IMR-90 (cell line): ENCODE data around the gene RPS6KA2. TPM values are rescaled to one million over a fixed set of nuclear protein-coding genes. Genes with fewer than 3 reads are reported as not detected.

Experiments
- ATAC-seq: fragments of 200-7000 bp; cut with Tn5 transposase; 2 replicates; pipeline ENCODE4 v1.9.1; 2020; ENCODE audit warnings: low read depth, mild to moderate bottlenecking, moderate library complexity
- BruUV-seq: library from RNA; stranded (reverse); fragments of 400-500 nt; replicated peaks from 2 replicates; lab custom pipeline; 2021; lab: Mats Ljungman, UMichigan
- CTCF ChIA-PET: fragments of 300-600 bp; formaldehyde crosslinking; extraction: SDS; loops from one replicate; lab custom pipeline; 2021; ENCODE audit warnings: antibody characterized with exemption; lab: Yijun Ruan, JAX
- POLR2A ChIA-PET: fragments of 300-600 bp; sonication (Branson Sonifier 250); formaldehyde crosslinking; loops from one replicate; lab custom pipeline; 2022; ENCODE audit warnings: antibody characterized with exemption; ENCODE audit not compliant: unreplicated experiment; lab: Charles Lee
- DNase-seq: peaks from one replicate; pipeline ENCODE4 v3.0.0; 2013
- H2AFZ ChIP-seq: replicated peaks from 2 replicates; pipeline ENCODE3; 2013; ENCODE audit warnings: low read length, mild to moderate bottlenecking; ENCODE audit not compliant: poor library complexity
- H2AK5ac ChIP-seq: 2 replicates; pipeline ENCODE4 v1.6.1; 2013; ENCODE audit warnings: low read depth, low read length, inconsistent platforms
- H2AK9ac ChIP-seq: replicated peaks from 2 replicates; pipeline ENCODE3; 2013; ENCODE audit warnings: mild to moderate bottlenecking, low read depth, low read length, moderate library complexity; ENCODE audit not compliant: poor library complexity
- H2BK120ac ChIP-seq: 2 replicates; pipeline ENCODE4 v1.6.1; 2013; ENCODE audit warnings: low read depth, low read length, inconsistent platforms
- H2BK15ac ChIP-seq: 3 replicates; pipeline ENCODE4 v1.6.1; 2013; ENCODE audit warnings: low read depth, low read length, inconsistent platforms
- H2BK20ac ChIP-seq: 2 replicates; pipeline ENCODE4 v1.6.1; 2013; ENCODE audit warnings: low read depth, mild to moderate bottlenecking, inconsistent platforms, low read length, moderate library complexity
- H2BK5ac ChIP-seq: 2 replicates; pipeline ENCODE4 v1.6.1; 2013; ENCODE audit warnings: mild to moderate bottlenecking, low read depth, low read length, inconsistent platforms; ENCODE audit not compliant: poor library complexity, severe bottlenecking
- H3K14ac ChIP-seq: replicated peaks from 2 replicates; pipeline ENCODE4 v1.6.1; 2013; ENCODE audit warnings: low read depth, low read length, inconsistent platforms
- H3K18ac ChIP-seq: 2 replicates; pipeline ENCODE4 v1.6.1; 2013; ENCODE audit warnings: low read depth, low read length, control low read depth
- H3K23ac ChIP-seq: 2 replicates; pipeline ENCODE4 v1.6.1; 2013; ENCODE audit warnings: low read depth, low read length, inconsistent platforms
- H3K27ac ChIP-seq: 2 replicates; pipeline ENCODE4 v1.5.1; 2013; ENCODE audit warnings: mild to moderate bottlenecking, control low read depth, low read length; ENCODE audit not compliant: insufficient read depth
- H3K27me3 ChIP-seq: 2 replicates; pipeline ENCODE4 v1.6.1; 2013; ENCODE audit warnings: low read length; ENCODE audit not compliant: control insufficient read depth, insufficient read depth
- H3K36me3 ChIP-seq: 2 replicates; pipeline ENCODE4 v1.6.1; 2013; ENCODE audit warnings: low read length, mixed read lengths; ENCODE audit not compliant: control insufficient read depth, insufficient read depth
- H3K4ac ChIP-seq: 2 replicates; pipeline ENCODE4 v1.6.1; 2013; ENCODE audit warnings: low read depth, low read length, inconsistent platforms
- H3K4me1 ChIP-seq: 2 replicates; pipeline ENCODE4 v1.6.1; 2013; ENCODE audit warnings: low read length, mixed read lengths; ENCODE audit not compliant: control insufficient read depth, insufficient read depth
- H3K4me2 ChIP-seq: 2 replicates; pipeline ENCODE4 v1.6.1; 2013; ENCODE audit warnings: low read depth, mild to moderate bottlenecking, control low read depth, low read length, moderate library complexity
- H3K4me3 ChIP-seq: 2 replicates; pipeline ENCODE4 v1.5.1; 2013; ENCODE audit warnings: low read depth, mild to moderate bottlenecking, control low read depth, low read length, moderate library complexity; ENCODE audit not compliant: insufficient read depth
- H3K56ac ChIP-seq: 2 replicates; pipeline ENCODE4 v1.6.1; 2013; ENCODE audit warnings: low read length, inconsistent platforms; ENCODE audit not compliant: insufficient read depth; ENCODE audit errors: extremely low read depth
- H3K79me1 ChIP-seq, 2 experiments: 2 replicates each; pipeline ENCODE4 v1.6.1; 2013; ENCODE audit warnings: low read length in 2 of 2, inconsistent platforms in 1 of 2, low read depth in 1 of 2
- H3K9ac ChIP-seq: 2 replicates; pipeline ENCODE4 v1.6.1; 2013; ENCODE audit warnings: low read depth, low read length, control low read depth
- H3K9me1 ChIP-seq: 2 replicates; pipeline ENCODE4 v1.6.1; 2013; ENCODE audit warnings: low read length, inconsistent platforms; ENCODE audit not compliant: insufficient read depth
- H3K9me3 ChIP-seq: 2 replicates; pipeline ENCODE4 v1.6.1; 2013; ENCODE audit warnings: low read length; ENCODE audit not compliant: control insufficient read depth, insufficient read depth
- H4K20me1 ChIP-seq: 2 replicates; pipeline ENCODE4 v1.6.1; 2013; ENCODE audit warnings: low read length, inconsistent platforms; ENCODE audit not compliant: insufficient read depth
- H4K5ac ChIP-seq: 2 replicates; pipeline ENCODE4 v1.6.1; 2013; ENCODE audit warnings: mild to moderate bottlenecking, low read depth, low read length, control low read depth
- H4K8ac ChIP-seq, 2 experiments: 2 replicates each; pipeline ENCODE4 v1.6.1; 2013; ENCODE audit warnings: low read depth in 2 of 2, low read length in 2 of 2, control low read depth in 1 of 2, inconsistent platforms in 1 of 2
- H4K91ac ChIP-seq: 2 replicates; pipeline ENCODE4 v1.6.1; 2013; ENCODE audit warnings: low read depth, low read length, inconsistent platforms; ENCODE audit not compliant: insufficient read depth
- CEBPB ChIP-seq: IDR thresholded peaks from 2 replicates; pipeline ENCODE4 v1.6.1; 2012; ENCODE audit warnings: low read depth, low read length, improper control_type of control experiment
- FOS ChIP-seq: fragments of 150-350 bp; IDR thresholded peaks from 2 replicates; pipeline ENCODE4 v1.6.1; 2016; ENCODE audit warnings: low read depth, low read length
- NFE2L2 ChIP-seq: fragments of 150-350 bp; IDR thresholded peaks from 2 replicates; pipeline ENCODE4 v1.6.1; 2016; ENCODE audit warnings: low read depth, mild to moderate bottlenecking, low read length
- RAD21 ChIP-seq: IDR thresholded peaks from 2 replicates; pipeline ENCODE4 v1.6.1; 2012; ENCODE audit warnings: low read length, improper control_type of control experiment
- RFX5 ChIP-seq: IDR thresholded peaks from 2 replicates; pipeline ENCODE4 v1.8.0; 2012; ENCODE audit warnings: low read depth, mild to moderate bottlenecking, low read length, moderate library complexity
- whole genome bisulfite sequencing, 2 experiments: methylation state at CpG; one replicate each; pipeline versions ENCODE4 v1.1.5 to v1.1.7; 2013; ENCODE audit warnings: missing lambda C conversion rate in 2 of 2; ENCODE audit not compliant: insufficient read length in 1 of 2; ENCODE audit errors: extremely low coverage in 2 of 2; 5-methylcytosine and 5-hydroxymethylcytosine counted together
- dilution Hi-C: fragments of 300-500 bp; cut with HindIII; formaldehyde crosslinking; loops from one replicate; pipeline ENCODE4 v1.14.3; 2018; ENCODE audit warnings: low sequenced_read_pairs; ENCODE audit not compliant: unreplicated experiment
- in situ Hi-C: fragments of 300-500 bp; cut with MboI; formaldehyde crosslinking; loops from 3 replicates; pipeline ENCODE4 v1.14.3; 2019; ENCODE audit warnings: low sequenced_read_pairs, inconsistent platforms, mixed read lengths
- intact Hi-C: fragments of 100-400 bp; cut with micrococcal nuclease; formaldehyde crosslinking; loops from 2 replicates; pipeline ENCODE4 v1.10.0; 2022
- polyA plus RNA-seq, 3 experiments: library from polyadenylated mRNA; depleted of rRNA; stranded (reverse); fragments of >200 nt; gene quantifications; 2 replicates each; pipeline ENCODE4 v1.2.3, GENCODE V29; 2012; ENCODE audit warnings: low replicate concordance in 1 of 3
- total RNA-seq: library from RNA; depleted of rRNA; stranded (reverse); fragments of >200 nt; gene quantifications from 2 replicates; pipeline ENCODE4 v1.2.3, GENCODE V29; 2012
- TF ChIP-seq, protein P1 (sequence below): fragments of 150-350 bp; IDR thresholded peaks from 2 replicates; pipeline ENCODE4 v1.6.1; 2016; ENCODE audit warnings: low read depth, mild to moderate bottlenecking, low read length, moderate library complexity, borderline replicate concordance

Gene RPS6KA2
- total and polyA plus RNA-seq, 2 of the 4 experiments (the other 2 are of a cell fraction), result 26.9 to 31.3 TPM

DNA sequence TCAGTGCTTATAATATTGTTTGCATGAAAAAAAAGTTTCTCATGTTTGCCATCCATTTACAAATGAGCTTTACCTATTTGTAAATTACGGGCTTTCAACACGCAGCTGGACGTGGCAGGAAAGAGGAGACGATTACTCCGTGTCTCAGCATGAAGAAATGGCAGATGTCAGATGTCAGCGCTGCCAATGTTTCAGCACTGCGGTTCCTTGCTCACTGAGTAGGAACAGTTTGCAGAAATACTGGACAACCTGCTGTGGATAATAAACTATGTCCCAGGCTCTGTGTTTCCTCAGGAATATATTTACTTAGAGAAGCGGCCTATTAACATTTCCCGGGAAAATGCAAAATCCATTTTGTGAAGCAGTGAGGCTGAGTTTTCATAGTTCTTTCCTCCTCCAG, 63.2 kb downstream of the RPS6KA2 start:
- peaks cover 3 to 42% of the 10 kb centered on the region in 2 experiments; a peak in 3 of 4 replicates for H3K79me1 ChIP-seq
- no peak overlapping the region for H3K9ac ChIP-seq
- H4K5ac ChIP-seq, result no peak overlapping the region
- no peak overlapping the region for H3K27ac ChIP-seq
- H3K56ac ChIP-seq, result no peak overlapping the region
- peaks cover 20% of the 10 kb centered on the region for H4K20me1 ChIP-seq
- ATAC-seq (no peak), DNase-seq (no peak)
- no peak overlapping the region for H2BK15ac ChIP-seq
- no peak overlapping the region for H4K91ac ChIP-seq
- H3K9me3 ChIP-seq, result peaks cover 5% of the 10 kb centered on the region; the same call in 1 of the 2 replicates
- dilution Hi-C loops (no loop called here), intact Hi-C loops (no loop called here), in situ Hi-C loops (loop anchor here (5.0 kb wide), 1 partner anchor 63 kb away; the partner anchor contains the start of gene RPS6KA2)
- H3K14ac ChIP-seq, result no peak overlapping the region
- H4K8ac ChIP-seq, result no peak overlapping the region
- no peak overlapping the region for H2BK120ac ChIP-seq
- peaks cover 24% of the 10 kb centered on the region for H3K36me3 ChIP-seq
- H2BK5ac ChIP-seq, result no peak overlapping the region
- no peak overlapping the region for H2BK20ac ChIP-seq
- ChIA-PET POLR2A (no interaction called here), CTCF (no interaction called here)
- TF ChIP-seq, protein P1, sequence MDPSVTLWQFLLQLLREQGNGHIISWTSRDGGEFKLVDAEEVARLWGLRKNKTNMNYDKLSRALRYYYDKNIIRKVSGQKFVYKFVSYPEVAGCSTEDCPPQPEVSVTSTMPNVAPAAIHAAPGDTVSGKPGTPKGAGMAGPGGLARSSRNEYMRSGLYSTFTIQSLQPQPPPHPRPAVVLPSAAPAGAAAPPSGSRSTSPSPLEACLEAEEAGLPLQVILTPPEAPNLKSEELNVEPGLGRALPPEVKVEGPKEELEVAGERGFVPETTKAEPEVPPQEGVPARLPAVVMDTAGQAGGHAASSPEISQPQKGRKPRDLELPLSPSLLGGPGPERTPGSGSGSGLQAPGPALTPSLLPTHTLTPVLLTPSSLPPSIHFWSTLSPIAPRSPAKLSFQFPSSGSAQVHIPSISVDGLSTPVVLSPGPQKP, result no peak
- no peak for TF ChIP-seq NFE2L2
- TF ChIP-seq RFX5, result no peak
- no peak for TF ChIP-seq RAD21
- no peak for TF ChIP-seq CEBPB
- TF ChIP-seq FOS, result no peak
- WGBS, 2 experiments, result 97% methylated on average over 6 of the region's 9 CpGs; no CpG with 5 or more reads in 1 of the 2 experiments
- H3K4me3 ChIP-seq, result no peak overlapping the region
- H3K27me3 ChIP-seq, result no peaks in the 10 kb centered on the region
- H2AK9ac ChIP-seq, result no peak overlapping the region
- no peak overlapping the region for H2AFZ ChIP-seq
- H3K23ac ChIP-seq, result no peak overlapping the region
- no peak overlapping the region for H3K4ac ChIP-seq
- peaks cover 13% of the 10 kb centered on the region for H3K9me1 ChIP-seq
- no TSS peak for BruUV-seq
- peaks cover 10% of the 10 kb centered on the region; the same call in 1 of the 2 replicates for H3K4me1 ChIP-seq
- H3K4me2 ChIP-seq, result no peak overlapping the region
- H2AK5ac ChIP-seq, result no peak overlapping the region; the same call in 1 of the 2 replicates
- H3K18ac ChIP-seq, result no peak overlapping the region
